ENCODE results near the gene MYL1. TPM values are rescaled to one million over a fixed set of nuclear protein-coding genes. Genes with fewer than 3 reads are reported as not detected.

MYL1 gene
- 22.5 TPM in 1 of 2 replicates, not detected in the other for total RNA-seq

DNA sequence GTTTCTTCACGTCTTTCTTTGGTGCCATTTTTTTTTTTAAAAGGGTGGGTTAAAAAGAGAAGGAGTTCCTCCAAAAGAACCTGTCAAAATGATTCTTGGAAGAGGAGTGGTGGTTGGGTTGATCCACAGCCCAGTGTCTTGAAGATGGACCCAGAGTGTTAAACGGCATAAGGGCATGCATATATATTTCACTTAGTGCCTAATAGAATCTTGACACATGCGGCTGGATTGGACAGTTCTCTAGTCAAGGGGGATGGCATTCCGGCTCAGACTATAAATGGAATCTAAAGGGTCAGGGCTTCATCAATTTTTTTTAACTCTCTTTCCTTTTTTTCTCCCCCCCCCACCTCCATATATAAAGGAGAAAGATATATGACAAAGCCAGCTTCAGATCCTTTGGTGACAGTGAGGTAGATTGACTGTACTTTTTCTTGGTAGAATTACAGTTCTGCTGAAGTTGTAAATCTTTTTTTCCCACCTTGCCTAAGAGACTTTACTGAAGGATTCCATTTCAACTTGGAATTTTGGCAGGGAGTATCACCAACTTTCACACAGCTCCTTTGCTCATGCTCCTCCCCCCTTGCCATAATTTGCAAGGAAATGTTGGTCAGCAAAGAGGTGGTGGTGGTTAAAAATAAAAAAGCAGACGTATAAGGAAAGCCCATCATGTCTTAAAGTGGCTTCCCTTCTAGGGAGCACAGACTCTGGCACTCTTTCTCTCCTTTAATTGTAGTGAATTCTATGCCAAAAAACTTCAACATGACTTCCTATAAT lies at the start of gene MYL1:
Gene MYL1, minus strand, starts transcription at position 160 of the 774 bp plus-strand sequence. Its CDS starts 132 bp downstream, at position 28.

Other genes with a start within 250 kb of the MYL1 start
- 7.1 and 15.9 TPM in 2 replicates for gene KANSL1L, start 143.8 kb downstream of the MYL1 start, total RNA-seq
- gene ACADL, start 89.7 kb downstream of the MYL1 start, total RNA-seq: 0.09 TPM in 1 of 2 replicates, not detected in the other
- 16.8 and 18.4 TPM in 2 replicates for gene LANCL1, start 161.6 kb upstream of the MYL1 start, total RNA-seq
- gene CPS1, start 241.4 kb upstream of the MYL1 start, total RNA-seq: 9.9 and 12.9 TPM in 2 replicates